DMS53 treated with DMSO at 0.1 percent for 48 hours (cell line): Measurements from ENCODE around the gene SYNE1.

Source experiments
- DNase-seq: peaks from one replicate; lab custom pipeline; 2025; ENCODE audit not compliant: unreplicated experiment; lab: John Stamatoyannopoulos, UW

SYNE1 gene

DNA sequence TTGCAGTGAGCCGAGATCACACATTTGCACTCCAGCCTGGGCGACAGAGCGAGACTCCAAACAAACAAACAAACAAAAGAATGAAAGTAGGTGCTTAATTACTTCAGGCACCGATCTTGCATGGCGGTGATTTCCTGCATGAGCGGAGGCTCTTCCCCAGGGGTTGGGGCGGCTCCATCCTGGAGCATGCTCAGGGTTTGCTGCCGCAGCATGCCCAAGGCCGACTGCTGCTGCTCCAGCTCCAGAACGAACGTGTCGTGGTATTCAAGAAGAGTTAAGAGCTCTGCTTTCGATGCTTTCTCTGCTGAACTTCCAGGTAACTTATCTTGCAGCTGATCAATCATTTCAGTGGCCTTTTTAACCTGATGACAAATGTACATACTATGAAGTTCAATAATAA is 313.8 kb downstream of the SYNE1 start:
- no peak for DNase-seq

DNA sequence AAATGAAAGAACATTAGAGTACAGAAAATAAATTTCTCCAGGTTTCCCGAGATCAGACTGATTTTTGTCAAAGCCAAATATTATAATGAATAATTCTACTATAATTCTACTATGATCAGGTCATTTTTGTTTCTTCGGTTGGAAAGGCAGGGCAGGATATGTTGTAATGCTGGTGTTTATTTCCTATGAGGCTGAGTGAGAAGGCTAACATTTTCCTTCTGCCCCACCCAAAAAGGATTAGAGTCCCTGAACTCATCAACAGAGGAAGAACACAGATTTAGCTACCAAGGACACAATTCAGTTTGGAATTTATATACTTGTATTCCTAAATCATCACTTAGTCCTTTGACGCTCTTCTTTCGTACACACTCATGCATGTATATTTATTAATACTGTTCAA is 318.9 kb downstream of the SYNE1 start:
- no peak for DNase-seq

DNA sequence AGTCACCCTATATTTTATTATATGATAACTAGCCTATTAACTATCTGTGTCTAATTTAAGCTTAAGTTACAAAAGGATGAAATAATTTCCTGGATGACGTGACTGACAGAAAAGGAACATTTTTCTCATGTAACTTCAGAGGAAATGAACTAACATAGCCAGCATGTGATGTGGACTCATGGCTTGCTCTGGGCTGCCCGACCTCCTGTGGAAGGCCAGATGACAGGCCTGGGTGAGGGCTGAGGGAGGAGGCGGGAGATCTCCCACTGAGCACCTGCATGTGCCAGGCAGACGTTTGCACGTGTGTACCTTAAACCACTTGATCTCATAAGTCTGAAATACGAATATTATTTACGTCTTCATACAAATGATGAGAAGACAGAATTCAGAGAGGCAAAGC is 321.1 kb downstream of the SYNE1 start:
- no peak for DNase-seq

DNA sequence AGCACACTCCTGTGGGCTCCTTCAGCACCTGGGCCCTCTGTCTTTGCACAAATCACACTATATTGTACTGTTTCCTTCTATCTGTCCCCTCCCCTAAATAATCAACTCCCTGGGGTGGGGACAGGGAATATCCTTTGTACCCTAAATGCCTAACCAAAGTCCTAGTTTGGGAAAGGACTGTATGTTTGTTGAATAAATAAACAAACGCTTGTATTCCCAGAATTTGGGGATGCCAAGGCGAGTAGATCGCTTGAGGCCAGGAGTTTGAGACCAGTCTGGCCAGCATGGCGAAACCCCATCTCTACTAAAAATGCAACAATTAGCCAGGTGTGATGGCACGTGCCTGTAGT is 322.7 kb downstream of the SYNE1 start:
- no peak for DNase-seq

DNA sequence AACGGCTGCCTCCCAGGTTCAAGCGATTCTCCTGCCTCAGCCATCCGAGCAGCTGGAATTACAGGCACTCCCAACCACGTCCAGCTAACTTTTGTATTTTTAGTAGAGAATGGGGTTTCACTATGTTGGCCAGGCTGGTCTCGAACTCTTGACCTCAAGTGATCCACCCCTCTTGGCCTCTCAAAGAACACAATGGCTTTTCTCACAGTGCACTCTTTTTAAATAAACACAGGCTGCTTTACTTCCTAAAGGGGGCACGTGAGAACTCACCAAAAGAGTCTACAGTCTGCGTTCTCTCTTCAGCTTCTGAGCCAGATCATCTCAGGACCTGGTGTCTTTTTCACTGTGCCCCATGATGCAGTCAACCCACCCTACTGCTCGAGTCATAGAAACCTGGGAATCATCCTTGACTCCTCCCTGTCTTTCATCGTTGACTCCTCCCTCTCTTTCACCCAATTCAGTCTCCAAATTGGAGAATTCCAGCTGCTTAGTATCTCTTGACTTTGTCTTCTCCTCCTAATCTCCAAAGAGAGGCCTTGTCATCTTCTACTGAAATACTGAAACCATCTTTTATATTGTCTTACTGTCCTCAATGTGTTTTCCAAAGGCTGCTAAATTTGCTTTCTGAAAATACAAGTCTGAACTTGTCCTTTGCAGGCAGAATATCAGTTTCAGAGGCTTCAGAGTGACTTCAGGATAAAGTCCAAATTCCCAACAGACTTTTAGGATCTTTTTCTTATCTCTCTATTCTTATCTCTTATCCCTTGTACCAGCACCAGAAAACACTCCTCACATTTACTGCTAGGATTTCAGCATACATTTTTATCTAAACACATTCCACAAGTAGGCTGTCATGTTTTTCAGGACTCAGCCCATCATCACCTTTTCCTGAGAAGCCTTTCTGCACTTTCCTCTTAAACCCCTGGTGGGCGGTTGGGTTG is 323.4 kb downstream of the SYNE1 start:
- no peak for DNase-seq

DNA sequence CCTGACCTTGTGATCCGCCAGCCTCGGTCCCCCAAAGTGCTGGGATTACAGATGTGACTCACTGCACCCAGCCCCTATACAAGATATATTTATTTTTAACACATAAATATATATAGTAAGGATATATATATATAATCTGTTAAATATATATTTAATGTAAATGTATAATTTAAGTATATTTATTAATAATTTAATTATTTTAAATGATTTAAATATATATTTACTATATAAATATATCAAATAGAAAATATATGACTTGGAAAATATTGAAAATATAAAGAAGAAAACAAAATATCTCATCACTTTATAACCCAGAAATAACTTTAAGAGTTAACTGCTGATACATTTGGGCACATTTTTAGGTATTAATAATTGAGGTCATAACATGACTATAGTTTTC is 324.7 kb downstream of the SYNE1 start:
- no peak for DNase-seq

DNA sequence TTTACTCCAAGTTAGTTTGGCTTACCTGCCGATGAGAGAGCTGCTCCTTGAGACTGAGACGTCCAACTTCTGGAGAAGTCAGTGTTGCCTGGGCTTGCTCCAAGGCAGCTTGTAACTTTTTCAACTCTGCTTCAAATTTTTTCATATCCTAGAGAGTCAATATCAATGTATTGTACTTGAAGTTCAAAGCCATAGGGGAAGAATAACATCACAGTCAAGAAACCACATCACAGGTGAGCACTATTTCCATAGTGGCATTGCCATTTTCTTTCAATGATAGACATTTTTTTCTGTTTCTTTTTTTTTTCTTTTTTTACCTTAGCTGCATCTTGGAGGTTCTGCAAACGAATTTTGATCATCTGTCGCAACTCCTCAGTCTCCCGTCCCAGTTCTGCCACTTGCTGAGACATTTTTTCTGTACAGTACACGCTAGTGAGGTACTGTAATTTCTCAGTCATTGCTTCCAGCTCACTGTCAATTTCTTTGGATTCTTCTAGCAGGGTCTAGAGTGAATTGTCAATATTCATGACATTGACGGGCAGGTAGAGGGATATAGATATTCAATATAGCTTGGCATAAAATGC is 326.7 kb downstream of the SYNE1 start:
- no peak for DNase-seq

DNA sequence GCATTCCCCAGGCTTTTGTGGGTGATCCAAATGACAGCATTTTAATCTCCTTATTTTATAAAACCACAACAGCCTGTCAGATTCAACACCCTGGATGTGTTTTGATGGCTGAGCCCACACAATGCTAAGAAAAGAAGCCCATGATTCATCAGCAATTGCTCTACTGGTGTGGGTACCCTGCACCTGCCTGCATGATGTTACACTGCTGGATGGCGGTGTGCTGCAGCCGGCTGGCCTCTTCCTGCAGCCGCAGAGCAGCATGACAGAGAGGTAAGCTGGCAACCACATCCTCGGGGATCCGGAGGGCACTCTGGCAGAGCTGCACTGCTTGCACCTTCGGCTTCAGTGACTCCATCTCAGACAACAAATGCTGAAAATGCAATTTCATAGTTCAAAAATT is 327.5 kb downstream of the SYNE1 start:
- DNase-seq, result no peak

DNA sequence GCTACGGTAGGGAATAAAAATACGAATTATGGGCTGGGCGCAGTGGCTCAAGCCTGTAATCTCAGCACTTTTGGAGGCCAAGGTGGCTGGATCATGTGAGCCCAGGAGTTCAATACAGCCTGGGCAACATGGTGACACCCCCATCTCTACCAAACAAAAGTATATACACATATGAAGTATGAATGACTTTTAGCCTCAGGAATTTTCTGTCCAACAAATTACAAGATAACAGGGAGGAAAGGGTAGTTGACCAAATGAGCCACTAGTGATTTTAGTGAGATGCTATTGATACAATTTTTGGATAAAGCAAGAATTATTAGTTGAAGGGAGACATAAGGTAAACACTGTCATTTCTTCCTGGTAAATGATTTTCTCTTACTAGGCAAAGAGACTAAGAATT is 328.2 kb downstream of the SYNE1 start:
- no peak for DNase-seq

DNA sequence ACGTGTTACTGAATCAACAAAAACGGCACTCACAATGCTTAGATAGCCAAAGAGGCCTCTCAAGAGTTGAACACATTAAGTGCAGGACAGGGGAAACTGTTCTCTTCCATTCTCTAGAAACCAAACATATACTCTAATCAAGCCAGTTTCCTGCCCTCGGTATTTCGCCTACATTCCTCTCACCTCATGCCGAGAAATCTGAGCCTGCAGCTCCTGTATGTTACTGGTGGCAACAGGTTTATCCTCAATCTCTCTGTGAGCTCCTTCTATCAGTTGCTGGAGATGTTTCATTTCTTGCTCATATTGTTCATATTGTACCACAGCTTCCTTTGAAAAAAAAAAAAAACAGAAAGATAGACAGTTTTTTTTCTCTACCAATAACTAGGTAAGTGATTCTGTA is 328.9 kb downstream of the SYNE1 start:
- no peak for DNase-seq

DNA sequence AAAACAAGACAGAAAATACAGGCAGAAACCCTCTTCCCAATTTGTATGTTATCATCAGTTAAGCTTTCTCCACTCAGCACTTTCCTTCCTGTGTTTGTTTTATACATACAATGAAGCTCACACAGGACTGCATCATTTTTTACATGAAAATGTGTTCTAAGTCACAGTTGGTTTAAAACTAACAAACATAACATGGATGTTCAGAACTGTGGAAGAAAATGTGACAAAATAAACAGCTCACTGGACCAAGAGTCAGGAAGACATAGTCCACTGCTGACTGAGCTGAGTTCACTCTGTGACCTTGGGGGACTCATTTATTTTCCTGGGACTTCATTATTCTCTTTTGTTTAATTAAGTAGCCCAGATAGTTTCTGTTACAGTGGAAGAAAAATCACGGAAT is 331.5 kb downstream of the SYNE1 start:
- no peak for DNase-seq

DNA sequence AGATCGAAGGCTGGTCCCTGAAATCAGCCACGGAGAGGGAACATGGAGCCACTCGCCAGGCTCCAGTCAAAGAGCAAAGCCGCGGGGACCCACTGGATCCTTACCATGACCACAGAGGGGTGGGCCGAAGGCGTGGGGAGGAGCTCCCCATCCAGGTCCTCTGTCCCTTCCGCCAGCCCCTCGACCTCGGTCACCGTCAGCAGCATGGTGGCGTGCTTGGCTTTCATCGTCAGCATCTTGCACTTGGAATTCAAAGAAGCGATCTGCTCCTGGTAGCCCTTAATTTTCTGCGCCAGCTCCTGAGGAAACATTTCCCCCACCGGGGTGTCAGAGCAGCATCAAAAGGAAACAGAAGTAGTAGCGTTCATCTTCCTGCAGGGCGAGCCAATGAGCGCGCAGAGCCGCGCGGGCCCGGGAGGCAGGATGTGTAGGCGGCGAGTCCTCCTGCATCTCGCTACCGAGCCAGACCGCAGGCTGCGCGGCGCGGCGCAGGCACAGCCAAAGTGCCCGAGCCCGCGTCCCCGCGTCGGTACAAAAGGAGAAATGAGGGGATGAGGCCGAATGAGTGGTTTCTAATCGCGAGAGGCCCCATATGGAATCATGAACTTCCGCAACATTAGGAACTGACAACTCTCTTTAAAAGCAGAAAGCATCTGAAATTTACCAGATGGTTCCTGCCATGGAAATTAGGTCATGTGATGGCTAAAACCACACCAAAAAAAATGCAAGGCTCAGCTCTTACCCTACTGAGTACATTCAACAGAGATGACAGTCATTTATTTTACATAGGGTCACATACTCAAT is 335.2 kb downstream of the SYNE1 start:
- DNase-seq, result no peak

DNA sequence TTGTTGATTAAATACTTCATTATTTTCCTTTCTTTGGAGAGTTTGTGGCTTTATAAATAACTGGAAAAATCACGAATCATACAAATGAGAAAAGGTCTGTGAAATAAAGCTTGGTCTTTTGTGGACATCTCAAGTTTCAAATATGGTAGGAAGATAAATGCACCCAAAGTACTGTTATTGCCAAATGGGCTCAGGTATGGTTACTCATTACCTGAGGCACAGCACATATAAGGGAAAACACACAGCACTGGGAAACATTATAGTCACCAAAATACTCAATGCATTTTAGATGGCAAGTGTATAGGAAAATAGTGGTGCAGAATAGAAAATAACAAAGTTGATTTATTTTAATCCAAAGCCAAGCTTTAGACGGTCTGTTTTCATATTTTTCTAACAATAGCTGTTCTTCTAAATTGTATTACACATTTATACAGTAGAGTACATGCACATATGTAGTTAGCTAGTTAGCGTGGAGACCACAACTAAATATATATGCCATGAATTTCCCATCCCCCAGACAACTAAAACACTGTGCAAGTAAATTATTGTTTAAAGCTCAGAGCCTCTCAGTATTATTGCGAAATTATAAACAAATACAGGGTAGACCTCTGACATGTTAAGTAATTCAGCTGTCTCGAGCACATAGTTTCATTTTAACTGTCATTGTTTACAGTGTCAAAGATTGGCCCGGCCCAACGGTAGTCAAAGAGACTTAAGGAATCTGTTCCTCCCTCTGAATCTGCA is 336.0 kb downstream of the SYNE1 start:
- DNase-seq, result no peak

DNA sequence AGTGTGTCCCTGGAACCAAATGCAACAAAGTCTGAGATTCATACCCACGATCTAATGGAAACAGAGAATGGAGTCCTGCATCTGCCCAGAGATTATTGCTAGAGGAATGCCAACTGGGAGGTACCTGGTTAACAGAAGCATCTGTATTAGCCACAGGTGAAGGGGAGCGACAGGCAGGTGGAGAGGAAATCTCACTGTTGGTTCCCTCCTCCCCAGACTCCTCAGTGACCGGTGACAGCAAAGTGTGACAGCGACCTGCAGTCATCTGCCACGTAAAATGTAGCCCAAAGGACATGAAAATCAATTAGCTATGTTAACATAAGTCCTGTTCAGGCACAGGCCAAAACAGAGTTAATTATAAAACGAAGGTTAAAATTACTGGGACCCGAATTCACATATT is 336.6 kb downstream of the SYNE1 start:
- DNase-seq, result no peak

DNA sequence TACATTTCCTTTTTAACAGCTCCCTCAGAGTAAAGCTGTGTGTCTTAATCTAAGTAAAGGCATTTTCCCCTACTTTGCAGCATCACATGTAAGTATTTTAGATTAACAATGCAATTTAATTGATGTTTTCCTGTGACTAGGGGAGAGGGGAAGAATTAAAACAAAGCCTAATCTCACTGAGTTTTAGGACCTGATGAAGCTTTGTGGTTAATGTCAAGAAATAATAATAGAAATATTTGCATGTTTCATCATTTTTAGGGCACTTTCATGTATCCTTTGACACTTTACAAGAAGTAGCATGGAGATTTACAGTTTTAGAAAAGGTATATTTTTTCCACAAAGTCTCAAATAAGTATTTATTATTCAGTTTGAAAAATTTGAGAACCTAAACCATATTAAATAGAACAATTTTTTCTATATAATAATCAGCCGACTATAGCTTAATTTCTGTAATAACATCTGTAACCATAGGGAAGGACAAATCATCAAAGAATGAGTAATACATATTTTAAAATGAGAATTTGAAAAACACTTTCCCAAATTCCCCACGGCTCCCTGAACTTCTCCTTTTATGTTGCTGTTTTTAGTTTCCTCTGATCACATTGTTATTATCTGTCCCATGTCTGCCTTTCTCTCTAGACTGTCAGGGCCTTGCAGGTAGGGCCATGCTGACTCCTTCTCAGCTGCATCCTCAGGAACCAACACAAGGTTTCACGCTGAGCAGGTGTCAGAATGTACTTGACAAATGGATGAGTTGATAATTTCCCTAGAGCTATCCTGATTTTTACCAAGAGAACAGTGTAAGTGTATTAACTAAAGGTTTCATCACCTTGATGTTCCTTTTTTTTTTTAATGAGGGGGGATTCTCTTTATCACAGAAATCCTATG is 338.1 kb downstream of the SYNE1 start:
- no peak for DNase-seq

DNA sequence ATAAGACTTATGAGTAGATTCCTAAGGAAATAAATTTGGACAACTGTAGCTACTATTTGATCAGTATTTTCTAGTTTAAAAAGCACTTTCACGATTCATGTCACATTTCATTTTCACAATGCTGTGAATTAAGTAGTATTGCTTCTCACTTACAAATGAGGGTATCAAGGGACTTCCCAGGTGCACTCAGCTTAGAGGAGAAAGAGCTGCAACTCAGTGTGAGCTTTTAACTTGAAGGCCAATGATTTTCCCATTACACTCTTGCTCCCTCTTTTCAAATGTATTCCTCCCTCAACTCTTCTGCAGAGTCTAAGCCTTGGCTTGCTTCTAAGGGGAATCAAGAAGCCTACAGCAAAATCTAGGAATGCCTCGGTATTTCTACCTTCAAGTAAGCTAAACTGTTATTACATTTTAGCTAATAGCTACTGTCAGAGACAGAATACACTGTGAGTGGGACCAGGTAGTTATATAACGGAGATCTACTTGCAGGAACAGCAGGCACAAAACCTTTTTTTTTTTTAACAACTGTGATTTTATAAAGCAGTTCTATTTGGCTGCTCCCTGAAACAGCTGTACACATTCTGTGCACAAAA is 339.0 kb downstream of the SYNE1 start:
- no peak for DNase-seq

DNA sequence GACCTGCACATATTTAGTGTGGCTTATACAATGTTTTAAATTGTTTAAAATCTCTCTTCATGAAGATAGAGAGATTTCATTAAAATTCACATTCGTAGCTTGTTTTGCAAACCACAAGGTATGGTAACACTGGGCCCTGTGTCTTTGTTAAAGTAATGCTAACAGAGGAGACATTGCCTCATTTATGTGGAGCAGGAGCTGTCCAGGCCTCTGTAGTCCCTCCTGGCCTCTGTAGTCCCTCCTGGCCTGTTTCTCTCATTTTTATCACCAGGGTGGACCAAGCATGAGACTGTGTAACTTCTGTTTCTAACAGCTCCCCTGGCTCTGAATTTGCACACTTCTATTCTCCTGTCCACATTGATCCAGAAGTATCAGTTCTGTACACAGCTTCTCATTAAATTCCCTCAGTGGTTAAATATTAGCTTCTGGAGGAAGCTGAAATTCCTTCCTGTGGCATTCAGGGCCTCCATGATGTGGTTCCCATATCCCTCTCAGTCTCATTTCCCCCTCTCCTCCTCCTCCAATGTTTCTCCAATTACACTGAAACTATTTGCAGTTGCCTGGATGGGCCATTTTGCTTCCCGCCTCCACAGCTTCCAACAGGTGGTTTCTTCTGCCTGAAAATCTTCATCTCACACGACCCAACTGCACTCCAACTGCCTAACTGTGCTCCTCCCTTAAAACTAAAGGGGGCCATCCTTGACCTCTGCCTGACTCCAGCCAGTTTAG is 340.4 kb downstream of the SYNE1 start:
- no peak for DNase-seq

DNA sequence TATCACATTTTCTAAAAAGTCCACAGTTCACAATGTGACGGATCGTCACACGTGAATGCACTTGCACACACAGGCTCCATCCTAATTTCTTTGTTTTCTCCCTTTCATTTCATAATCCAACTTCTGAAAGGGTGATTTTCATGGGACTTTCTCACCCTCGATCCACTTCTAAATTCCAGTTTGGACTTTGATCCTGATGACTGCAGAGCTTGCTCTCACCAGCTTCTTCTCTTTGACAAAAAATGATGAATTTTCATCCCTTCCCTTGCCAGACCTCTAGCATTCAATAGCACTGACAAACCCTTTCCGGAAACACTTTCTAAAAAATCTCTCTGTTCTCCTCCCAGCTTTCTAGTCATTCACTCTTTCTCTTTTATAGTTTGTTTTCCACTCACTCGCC is 341.2 kb downstream of the SYNE1 start:
- DNase-seq, result peak; percentile 72

DNA sequence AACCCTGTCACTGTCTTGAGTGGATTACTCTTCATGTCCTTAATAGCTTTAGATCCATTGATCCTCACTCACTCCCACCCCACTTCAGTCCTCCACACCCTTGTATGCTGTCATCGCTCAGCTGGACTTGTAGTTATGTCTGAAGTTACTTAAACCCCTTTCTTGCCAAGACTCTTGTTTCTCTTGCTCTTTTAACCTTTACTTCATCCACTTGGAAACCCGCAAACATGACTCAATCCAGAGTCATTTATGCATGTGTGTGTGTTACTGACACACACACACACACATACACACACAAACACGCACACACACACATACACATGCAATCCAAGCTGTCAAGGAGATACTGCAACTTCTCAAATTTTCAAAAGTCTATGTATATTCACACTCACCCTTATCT is 341.8 kb downstream of the SYNE1 start:
- no peak for DNase-seq
